Parathyroid adenoma (tissue), 2 donors: Measurements from ENCODE around the gene TRAF3.

Experiments
- H2AFZ ChIP-seq: fragments of 300-600 bp; sonication (generic); one replicate; pipeline ENCODE4 v1.7.0; 2017; ENCODE audit warnings: antibody characterized with exemption, mild to moderate bottlenecking
- H3K27ac ChIP-seq: fragments of 300-600 bp; sonication (generic); one replicate; pipeline ENCODE4 v1.7.0; 2017
- H3K27me3 ChIP-seq: fragments of 300-600 bp; sonication (generic); one replicate; pipeline ENCODE4 v1.7.0; 2017; ENCODE audit warnings: low read length; ENCODE audit not compliant: control insufficient read depth, insufficient read depth
- H3K36me3 ChIP-seq: fragments of 300-600 bp; sonication (generic); one replicate; pipeline ENCODE4 v1.7.0; 2017; ENCODE audit warnings: low read length; ENCODE audit not compliant: control insufficient read depth, insufficient read depth
- H3K4me1 ChIP-seq: fragments of 300-600 bp; sonication (generic); one replicate; pipeline ENCODE4 v1.7.0; 2017; ENCODE audit warnings: control low read depth
- H3K4me2 ChIP-seq: fragments of 300-600 bp; sonication (generic); one replicate; pipeline ENCODE4 v1.7.0; 2017; ENCODE audit warnings: low read length
- H3K4me3 ChIP-seq: fragments of 300-600 bp; sonication (generic); one replicate; pipeline ENCODE4 v1.7.0; 2017; ENCODE audit warnings: low read depth, low read length
- H3K79me2 ChIP-seq: fragments of 300-600 bp; sonication (generic); one replicate; pipeline ENCODE4 v1.7.0; 2017; ENCODE audit warnings: control low read depth
- H3K9ac ChIP-seq: fragments of 300-600 bp; sonication (generic); one replicate; pipeline ENCODE4 v1.7.0; 2017; ENCODE audit warnings: mild to moderate bottlenecking
- H3K9me3 ChIP-seq: fragments of 300-600 bp; sonication (generic); one replicate; pipeline ENCODE4 v1.7.0; 2017; ENCODE audit warnings: low read length; ENCODE audit not compliant: control insufficient read depth
- CTCF ChIP-seq: fragments of 300-600 bp; sonication (generic); IDR thresholded peaks from one replicate; pipeline ENCODE4 v1.7.0; 2017; ENCODE audit warnings: antibody characterized with exemption, mild to moderate bottlenecking
- donor health status: primary hyperparathyroidism.

The TRAF3 gene

GRCh38 chr14:102900631-102901571, 123.7 kb downstream of the TRAF3 start:
- H3K9ac ChIP-seq: no peak overlapping the region
- no peaks in the 10 kb centered on the region for H3K4me1 ChIP-seq

DNA sequence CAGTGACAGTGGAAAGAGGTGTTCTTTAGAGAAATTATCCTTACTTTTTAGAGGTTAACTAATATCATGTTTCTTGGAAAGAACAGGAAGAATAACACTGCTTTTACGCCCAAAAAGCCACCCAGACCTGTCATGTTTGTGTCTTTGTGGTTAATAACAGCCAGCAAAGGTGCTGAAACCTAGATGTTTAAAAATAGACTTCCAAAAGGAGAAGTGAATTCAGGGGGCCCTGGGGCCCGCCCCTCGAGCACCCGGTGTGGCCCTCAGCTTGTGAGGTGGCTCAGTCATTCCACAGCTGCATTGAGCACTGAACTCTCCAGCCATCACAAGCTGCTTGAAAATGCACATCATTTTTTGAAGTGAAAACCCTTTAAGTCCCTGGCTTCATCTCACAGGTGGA, 124.4 kb downstream of the TRAF3 start:
- Histone ChIP-seq H3K36me3 (no peaks in the 10 kb centered on the region), H2AFZ (no peak overlapping the region), H3K4me2 (no peak overlapping the region), H3K4me3 (no peak overlapping the region), H3K79me2 (no peaks in the 10 kb centered on the region), H3K9ac (no peak overlapping the region), H3K27ac (no peak overlapping the region), H3K4me1 (no peaks in the 10 kb centered on the region), H3K27me3 (no peaks in the 10 kb centered on the region), H3K9me3 (no peaks in the 10 kb centered on the region)
- no peak for TF ChIP-seq CTCF

More at GRCh38 chr14:102900631-102901571, 123.7 kb downstream of the TRAF3 start:
- no peak for TF ChIP-seq CTCF
- Histone ChIP-seq H3K4me2 (no peak overlapping the region), H3K27me3 (no peaks in the 10 kb centered on the region), H3K79me2 (no peaks in the 10 kb centered on the region), H2AFZ (no peak overlapping the region), H3K36me3 (no peaks in the 10 kb centered on the region), H3K9me3 (no peaks in the 10 kb centered on the region), H3K27ac (no peak overlapping the region), H3K4me3 (no peak overlapping the region)

GRCh38 chr14:102902086-102902485, 124.8 kb downstream of the TRAF3 start:
- no peak overlapping the region for H3K27ac ChIP-seq
- H3K4me2 ChIP-seq: no peak overlapping the region
- no peaks in the 10 kb centered on the region for H3K9me3 ChIP-seq
- H3K4me1 ChIP-seq: no peaks in the 10 kb centered on the region
- no peak overlapping the region for H3K9ac ChIP-seq
- no peak overlapping the region for H3K4me3 ChIP-seq
- H2AFZ ChIP-seq: no peak overlapping the region
- H3K79me2 ChIP-seq: no peaks in the 10 kb centered on the region
- no peaks in the 10 kb centered on the region for H3K36me3 ChIP-seq
- no peaks in the 10 kb centered on the region for H3K27me3 ChIP-seq
- no peak for TF ChIP-seq CTCF

- H3K36me3 ChIP-seq: no peaks in the 10 kb centered on the region
- no peak overlapping the region for H3K27ac ChIP-seq
Measured at GRCh38 chr14:102902523-102903247, 125.4 kb downstream of the TRAF3 start.

More at GRCh38 chr14:102902523-102903247, 125.4 kb downstream of the TRAF3 start:
- no peaks in the 10 kb centered on the region for H3K79me2 ChIP-seq
- no peak overlapping the region for H3K4me3 ChIP-seq
- no peak overlapping the region for H3K9ac ChIP-seq
- no peak overlapping the region for H3K4me2 ChIP-seq
- TF ChIP-seq CTCF: no peak
- no peaks in the 10 kb centered on the region for H3K4me1 ChIP-seq
- no peak overlapping the region for H2AFZ ChIP-seq
- no peaks in the 10 kb centered on the region for H3K9me3 ChIP-seq
- no peaks in the 10 kb centered on the region for H3K27me3 ChIP-seq
